Keratinocyte (primary cell): ENCODE measurements around the gene ABCC11. TPM values are rescaled to one million over a fixed set of nuclear protein-coding genes. Genes with fewer than 3 reads are reported as not detected.

Source experiments
- DNase-seq: peaks from one replicate; pipeline ENCODE4 v3.0.0-alpha.2; 2011; ENCODE audit warnings: low read depth, missing footprints, low spot score
- FAIRE-seq: peaks from 2 replicates; lab custom pipeline; 2011; peaks lifted over from hg19 to GRCh38; lab: Jason Lieb, UNC
- H2AFZ ChIP-seq: 2 replicates; pipeline ENCODE4 v1.6.0; 2012; ENCODE audit warnings: low read length, control low read depth, inconsistent platforms; ENCODE audit not compliant: control insufficient read depth
- H3K27ac ChIP-seq: 2 replicates; pipeline ENCODE4 v1.5.1; 2011; ENCODE audit warnings: low read length; ENCODE audit not compliant: control insufficient read depth, insufficient read depth
- H3K27me3 ChIP-seq: 3 replicates; pipeline ENCODE4 v1.6.0; 2011; ENCODE audit warnings: low read length; ENCODE audit not compliant: control insufficient read depth, insufficient read depth; ENCODE audit errors: extremely low read depth
- H3K36me3 ChIP-seq, 2 experiments: 2 replicates in 1 of 2; 3 replicates in 1 of 2; pipeline ENCODE4 v1.5.1; 2011; ENCODE audit warnings: low read length in 2 of 2, mild to moderate bottlenecking in 1 of 2; ENCODE audit not compliant: control insufficient read depth in 2 of 2, insufficient read depth in 2 of 2; ENCODE audit errors: extremely low read depth in 1 of 2
- H3K4me1 ChIP-seq: 3 replicates; pipeline ENCODE4 v1.5.1; 2011; ENCODE audit warnings: low read length; ENCODE audit not compliant: control insufficient read depth, insufficient read depth; ENCODE audit errors: extremely low read depth
- H3K4me2 ChIP-seq: 3 replicates; pipeline ENCODE4 v1.6.0; 2011; ENCODE audit warnings: low read depth, low read length; ENCODE audit not compliant: control insufficient read depth, insufficient read depth; ENCODE audit errors: extremely low read depth
- H3K4me3 ChIP-seq, 3 experiments: fragments of 200-600 bp in 1 of 3; sonication (generic) in 1 of 3; 2 replicates in 2 of 3; 3 replicates in 1 of 3; pipeline ENCODE4 v1.5.1; 2011 to 2016; ENCODE audit warnings: low read length in 3 of 3, mild to moderate bottlenecking in 3 of 3, control low read depth in 2 of 3, inconsistent platforms in 1 of 3, low read depth in 1 of 3, mixed read lengths in 1 of 3, mixed run types in 1 of 3, moderate library complexity in 1 of 3; ENCODE audit not compliant: control insufficient read depth in 2 of 3, insufficient read depth in 2 of 3; ENCODE audit errors: extremely low read depth in 1 of 3
- H3K79me2 ChIP-seq: 2 replicates; pipeline ENCODE4 v1.6.0; 2012; ENCODE audit warnings: low read length; ENCODE audit not compliant: control insufficient read depth, insufficient read depth
- H3K9ac ChIP-seq: 3 replicates; pipeline ENCODE4 v1.6.0; 2011; ENCODE audit warnings: low read length; ENCODE audit not compliant: control insufficient read depth, insufficient read depth; ENCODE audit errors: extremely low read depth
- H3K9me1 ChIP-seq: 3 replicates; pipeline ENCODE4 v1.6.0; 2011; ENCODE audit warnings: low read length; ENCODE audit not compliant: control insufficient read depth, insufficient read depth; ENCODE audit errors: extremely low read depth
- H3K9me3 ChIP-seq: 2 replicates; pipeline ENCODE4 v1.5.1; 2012; ENCODE audit warnings: low read depth, low read length; ENCODE audit not compliant: control insufficient read depth
- H4K20me1 ChIP-seq: 3 replicates; pipeline ENCODE4 v1.6.0; 2011; ENCODE audit warnings: low read length; ENCODE audit not compliant: control insufficient read depth, insufficient read depth; ENCODE audit errors: extremely low read depth
- EZH2 ChIP-seq: IDR thresholded peaks from one replicate; pipeline ENCODE4 v1.6.1; 2012; ENCODE audit warnings: inconsistent platforms, mild to moderate bottlenecking, low read length, moderate library complexity
- dilution Hi-C: fragments of 300-500 bp; cut with MboI; formaldehyde crosslinking; loops from one replicate; pipeline ENCODE4 v1.7.0; 2020; ENCODE audit warnings: low sequenced_read_pairs; ENCODE audit not compliant: extremely low pct_ligation_motif_present
- polyA plus RNA-seq, 5 experiments: library from polyadenylated mRNA; depleted of rRNA in 3 of 5; stranded (reverse) in 3 of 5; stranded (forward) in 1 of 5; unstranded in 1 of 5; fragments of >200 nt; gene quantifications; 1 replicate in 1 of 5; 2 replicates in 3 of 5; 3 replicates in 1 of 5; pipeline versions ENCODE4 v1.2.1 to v1.2.3, GENCODE V29; 2011 to 2012; ENCODE audit warnings: missing spikeins in 2 of 5, low read depth in 1 of 5, low replicate concordance in 1 of 5
- TF ChIP-seq, protein P1 (sequence below), 3 experiments: IDR thresholded peaks in 1 of 3; conservative IDR thresholded peaks in 1 of 3; optimal IDR thresholded peaks in 1 of 3; 2 replicates in 2 of 3; 3 replicates in 1 of 3; pipeline versions ENCODE3 to v1.5.1; 2011; ENCODE audit warnings: low read length in 3 of 3, mild to moderate bottlenecking in 3 of 3, moderate library complexity in 2 of 3, control low read depth in 1 of 3, inconsistent platforms in 1 of 3; ENCODE audit not compliant: insufficient read depth in 2 of 3; ENCODE audit errors: extremely low read depth in 1 of 3

ABCC11 gene
- polyA plus RNA-seq, 1 donor (not counting 4 experiments of a cell fraction or from before 2014, with no cell fraction given): 0.33 TPM

DNA sequence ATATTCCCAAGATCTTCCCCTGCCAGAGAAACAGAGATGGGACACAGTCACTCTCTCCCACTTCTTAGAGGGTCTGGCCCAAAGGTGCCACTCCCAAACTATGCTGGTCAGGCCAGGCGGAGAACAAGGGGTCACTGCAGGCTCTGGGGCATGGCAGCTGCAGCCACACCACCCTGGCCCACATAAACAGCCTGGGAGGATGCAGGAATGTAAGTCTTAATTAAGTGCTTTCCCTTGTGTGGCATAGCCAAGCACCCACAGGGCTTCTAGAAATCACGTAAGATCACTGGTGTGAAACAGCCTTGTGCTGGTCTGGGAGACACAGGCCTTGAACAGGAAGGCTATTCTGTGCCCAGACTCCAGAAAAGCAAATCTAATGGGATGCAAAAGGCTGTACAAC lies 123.1 kb downstream of the ABCC11 start:
- no peaks in the 10 kb centered on the region for H3K79me2 ChIP-seq
- H3K4me1 ChIP-seq: peaks cover 25% of the 10 kb centered on the region
- no peak overlapping the region for H3K27ac ChIP-seq
- H3K4me3 ChIP-seq: no peak overlapping the region
- FAIRE-seq (no peak), DNase-seq (no peak)
- TF ChIP-seq, protein P1, sequence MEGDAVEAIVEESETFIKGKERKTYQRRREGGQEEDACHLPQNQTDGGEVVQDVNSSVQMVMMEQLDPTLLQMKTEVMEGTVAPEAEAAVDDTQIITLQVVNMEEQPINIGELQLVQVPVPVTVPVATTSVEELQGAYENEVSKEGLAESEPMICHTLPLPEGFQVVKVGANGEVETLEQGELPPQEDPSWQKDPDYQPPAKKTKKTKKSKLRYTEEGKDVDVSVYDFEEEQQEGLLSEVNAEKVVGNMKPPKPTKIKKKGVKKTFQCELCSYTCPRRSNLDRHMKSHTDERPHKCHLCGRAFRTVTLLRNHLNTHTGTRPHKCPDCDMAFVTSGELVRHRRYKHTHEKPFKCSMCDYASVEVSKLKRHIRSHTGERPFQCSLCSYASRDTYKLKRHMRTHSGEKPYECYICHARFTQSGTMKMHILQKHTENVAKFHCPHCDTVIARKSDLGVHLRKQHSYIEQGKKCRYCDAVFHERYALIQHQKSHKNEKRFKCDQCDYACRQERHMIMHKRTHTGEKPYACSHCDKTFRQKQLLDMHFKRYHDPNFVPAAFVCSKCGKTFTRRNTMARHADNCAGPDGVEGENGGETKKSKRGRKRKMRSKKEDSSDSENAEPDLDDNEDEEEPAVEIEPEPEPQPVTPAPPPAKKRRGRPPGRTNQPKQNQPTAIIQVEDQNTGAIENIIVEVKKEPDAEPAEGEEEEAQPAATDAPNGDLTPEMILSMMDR (optimal IDR thresholded peaks at IDR 0.05 in 1 of 3, IDR thresholded peaks at IDR 0.05 in 1 of 3, conservative IDR thresholded peaks at IDR 0.05 in 1 of 3; ENCODE audit: extremely low read depth in 1 of 3, insufficient read depth in 2 of 3, low read length in 3 of 3): no peak
- no peak for TF ChIP-seq EZH2
- H3K27me3 ChIP-seq: no peaks in the 10 kb centered on the region
- no peaks in the 10 kb centered on the region for H3K9me1 ChIP-seq
- H3K36me3 ChIP-seq: no peaks in the 10 kb centered on the region
- dilution Hi-C loops: no loop called here
- H3K9me3 ChIP-seq: no peaks in the 10 kb centered on the region
- no peak overlapping the region for H3K9ac ChIP-seq
- H2AFZ ChIP-seq: no peak overlapping the region
- H3K4me2 ChIP-seq: no peak overlapping the region
- H4K20me1 ChIP-seq: no peaks in the 10 kb centered on the region

DNA sequence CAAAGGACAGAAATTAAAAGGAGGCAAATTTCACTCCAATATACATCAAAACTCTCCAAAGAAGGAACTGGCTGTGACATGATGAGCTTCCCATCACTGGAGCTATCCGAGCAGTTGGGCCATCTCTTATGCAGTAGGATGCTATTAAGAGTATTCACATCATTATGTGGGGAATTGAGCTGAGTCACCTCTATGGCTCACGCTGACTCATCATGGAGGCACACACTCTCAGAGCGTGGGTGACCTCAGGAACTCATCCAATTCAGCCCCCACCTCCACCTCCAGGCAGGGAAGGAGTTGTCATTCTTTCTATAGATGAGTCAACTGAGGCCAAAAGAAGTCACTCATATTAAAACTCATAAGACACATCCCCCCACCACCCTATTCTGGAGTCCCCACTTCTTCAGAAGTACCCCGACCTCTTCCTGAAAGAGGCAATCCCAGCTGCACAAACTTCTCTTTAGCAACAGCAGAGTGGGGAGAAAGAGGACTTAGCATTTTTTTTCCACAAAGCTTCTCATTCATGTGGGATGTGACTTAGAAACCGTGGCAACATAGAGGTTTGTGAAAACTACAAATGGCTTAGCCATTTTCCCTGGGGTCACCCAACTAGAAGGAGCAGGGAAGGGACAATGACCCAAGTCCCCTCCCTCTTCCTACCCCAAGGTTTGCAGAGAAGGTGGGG lies 124.1 kb downstream of the ABCC11 start:
- H3K27me3 ChIP-seq: no peaks in the 10 kb centered on the region
- H3K9ac ChIP-seq: no peak overlapping the region
- no peaks in the 10 kb centered on the region for H4K20me1 ChIP-seq
- H3K9me1 ChIP-seq: no peaks in the 10 kb centered on the region
- no peaks in the 10 kb centered on the region for H3K36me3 ChIP-seq
- H3K9me3 ChIP-seq: no peaks in the 10 kb centered on the region
- H3K4me3 ChIP-seq: no peak overlapping the region
- dilution Hi-C loops: no loop called here
- peak overlapping the region; percentile 55 for H3K27ac ChIP-seq
- peak overlapping the region; percentile 54 for H3K4me2 ChIP-seq
- TF ChIP-seq EZH2: no peak
- TF ChIP-seq, protein P1 (optimal IDR thresholded peaks at IDR 0.05 in 1 of 3, IDR thresholded peaks at IDR 0.05 in 1 of 3, conservative IDR thresholded peaks at IDR 0.05 in 1 of 3; ENCODE audit: extremely low read depth in 1 of 3, insufficient read depth in 2 of 3, low read length in 3 of 3): no peak
- peak; percentile 97 for FAIRE-seq
- DNase-seq: peak; percentile 94
- H2AFZ ChIP-seq: no peak overlapping the region
- H3K4me1 ChIP-seq: peaks cover 25% of the 10 kb centered on the region
- H3K79me2 ChIP-seq: no peaks in the 10 kb centered on the region
